Measurements from ENCODE around the gene P2RX3.

DNA sequence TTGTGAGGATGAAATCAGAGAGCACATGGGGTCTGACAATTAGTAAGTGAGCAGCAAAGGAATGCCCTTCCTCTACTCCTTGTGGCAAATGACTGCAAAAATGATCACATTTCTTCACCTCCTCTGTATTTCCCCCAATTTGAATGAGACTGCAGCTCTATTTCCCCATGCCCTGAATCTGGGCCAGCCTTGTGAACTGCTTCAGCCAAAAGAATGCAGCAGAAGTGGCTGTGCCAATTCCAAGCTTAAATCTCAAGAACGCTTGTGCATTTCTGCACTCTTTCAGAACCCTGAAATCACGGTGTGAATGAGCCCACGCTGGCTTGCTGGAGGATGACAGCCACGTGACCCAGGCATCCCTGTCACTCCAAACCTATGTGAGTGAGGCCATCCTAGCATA lies 78.9 kb downstream of the P2RX3 start:
- TF ChIP-seq, protein P1, sequence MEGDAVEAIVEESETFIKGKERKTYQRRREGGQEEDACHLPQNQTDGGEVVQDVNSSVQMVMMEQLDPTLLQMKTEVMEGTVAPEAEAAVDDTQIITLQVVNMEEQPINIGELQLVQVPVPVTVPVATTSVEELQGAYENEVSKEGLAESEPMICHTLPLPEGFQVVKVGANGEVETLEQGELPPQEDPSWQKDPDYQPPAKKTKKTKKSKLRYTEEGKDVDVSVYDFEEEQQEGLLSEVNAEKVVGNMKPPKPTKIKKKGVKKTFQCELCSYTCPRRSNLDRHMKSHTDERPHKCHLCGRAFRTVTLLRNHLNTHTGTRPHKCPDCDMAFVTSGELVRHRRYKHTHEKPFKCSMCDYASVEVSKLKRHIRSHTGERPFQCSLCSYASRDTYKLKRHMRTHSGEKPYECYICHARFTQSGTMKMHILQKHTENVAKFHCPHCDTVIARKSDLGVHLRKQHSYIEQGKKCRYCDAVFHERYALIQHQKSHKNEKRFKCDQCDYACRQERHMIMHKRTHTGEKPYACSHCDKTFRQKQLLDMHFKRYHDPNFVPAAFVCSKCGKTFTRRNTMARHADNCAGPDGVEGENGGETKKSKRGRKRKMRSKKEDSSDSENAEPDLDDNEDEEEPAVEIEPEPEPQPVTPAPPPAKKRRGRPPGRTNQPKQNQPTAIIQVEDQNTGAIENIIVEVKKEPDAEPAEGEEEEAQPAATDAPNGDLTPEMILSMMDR (IDR thresholded peaks at IDR 0.05; ENCODE audit: control extremely low read depth in 1 of 3, insufficient read depth in 1 of 3, low read depth in 1 of 3, low read length in 3 of 3), result no peak
- TF ChIP-seq EGR1 (IDR thresholded peaks at IDR 0.05; ENCODE audit: borderline replicate concordance, low read depth, low read length), result no peak
- TF ChIP-seq CBX8 (IDR thresholded peaks at IDR 0.05; ENCODE audit: borderline replicate concordance, low read depth, low read length), result no peak
- TF ChIP-seq BACH1 (IDR thresholded peaks at IDR 0.05; ENCODE audit: low read length), result no peak
- TF ChIP-seq EZH2 (IDR thresholded peaks at IDR 0.05; ENCODE audit: low read depth, low read length, severe bottlenecking), result no peak
- TF ChIP-seq POLR2A (IDR thresholded peaks at IDR 0.05; ENCODE audit: control extremely low read depth in 1 of 2, low read depth in 2 of 2, low read length in 2 of 2), result no peak

All from H1 (cell line).